Thyroid gland (tissue), 4 donors: Measurements from ENCODE around the gene EFCAB6.

Experiments
- POLR2A ChIP-seq, 2 donors: fragments of 450-650 bp; IDR thresholded peaks; one replicate each; pipeline ENCODE4 v1.6.1; 2017; ENCODE audit warnings: antibody characterized with exemption in 2 of 2, mild to moderate bottlenecking in 2 of 2, moderate library complexity in 1 of 2
- TF ChIP-seq, protein P1 (sequence below), 6 experiments: fragments of 200-600 bp in 3 of 6; fragments of 450-650 bp in 3 of 6; sonication (generic) in 3 of 6; IDR thresholded peaks; one replicate each; pipeline ENCODE4 v1.5.1; 2016 to 2019; ENCODE audit warnings: antibody characterized with exemption in 6 of 6, mild to moderate bottlenecking in 2 of 6, inconsistent platforms in 1 of 6, moderate library complexity in 1 of 6

GRCh38 chr22:43658823-43659222 is 153.3 kb downstream of the EFCAB6 start:
- TF ChIP-seq, protein P1, sequence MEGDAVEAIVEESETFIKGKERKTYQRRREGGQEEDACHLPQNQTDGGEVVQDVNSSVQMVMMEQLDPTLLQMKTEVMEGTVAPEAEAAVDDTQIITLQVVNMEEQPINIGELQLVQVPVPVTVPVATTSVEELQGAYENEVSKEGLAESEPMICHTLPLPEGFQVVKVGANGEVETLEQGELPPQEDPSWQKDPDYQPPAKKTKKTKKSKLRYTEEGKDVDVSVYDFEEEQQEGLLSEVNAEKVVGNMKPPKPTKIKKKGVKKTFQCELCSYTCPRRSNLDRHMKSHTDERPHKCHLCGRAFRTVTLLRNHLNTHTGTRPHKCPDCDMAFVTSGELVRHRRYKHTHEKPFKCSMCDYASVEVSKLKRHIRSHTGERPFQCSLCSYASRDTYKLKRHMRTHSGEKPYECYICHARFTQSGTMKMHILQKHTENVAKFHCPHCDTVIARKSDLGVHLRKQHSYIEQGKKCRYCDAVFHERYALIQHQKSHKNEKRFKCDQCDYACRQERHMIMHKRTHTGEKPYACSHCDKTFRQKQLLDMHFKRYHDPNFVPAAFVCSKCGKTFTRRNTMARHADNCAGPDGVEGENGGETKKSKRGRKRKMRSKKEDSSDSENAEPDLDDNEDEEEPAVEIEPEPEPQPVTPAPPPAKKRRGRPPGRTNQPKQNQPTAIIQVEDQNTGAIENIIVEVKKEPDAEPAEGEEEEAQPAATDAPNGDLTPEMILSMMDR (IDR thresholded peaks at IDR 0.05), result no peak
- TF ChIP-seq POLR2A (IDR thresholded peaks at IDR 0.05), result no peak
